NB4 (cell line): ENCODE results near the gene AHR.

Experiments
- DNase-seq: peaks from one replicate; pipeline ENCODE4 v3.0.0; 2010; ENCODE audit warnings: low read depth
- H3K4me3 ChIP-seq: one replicate; pipeline ENCODE4 v1.5.1; 2011; ENCODE audit warnings: mild to moderate bottlenecking, low read depth, low read length, moderate library complexity
- MYC ChIP-seq: IDR thresholded peaks from 2 replicates; pipeline ENCODE4 v1.6.1; 2011; ENCODE audit warnings: low read depth, low read length
- POLR2A ChIP-seq: IDR thresholded peaks from 2 replicates; pipeline ENCODE4 v1.6.1; 2011; ENCODE audit warnings: mild to moderate bottlenecking; ENCODE audit not compliant: insufficient read length; ENCODE audit errors: extremely low read depth
- TF ChIP-seq, protein P1 (sequence below): IDR thresholded peaks from 2 replicates; pipeline ENCODE4 v1.6.1; 2011; ENCODE audit warnings: low read depth, low read length
- TF ChIP-seq, protein P2 (sequence below): IDR thresholded peaks from one replicate; pipeline ENCODE4 v1.5.1; 2012; ENCODE audit warnings: low read depth, low read length

Gene AHR

DNA sequence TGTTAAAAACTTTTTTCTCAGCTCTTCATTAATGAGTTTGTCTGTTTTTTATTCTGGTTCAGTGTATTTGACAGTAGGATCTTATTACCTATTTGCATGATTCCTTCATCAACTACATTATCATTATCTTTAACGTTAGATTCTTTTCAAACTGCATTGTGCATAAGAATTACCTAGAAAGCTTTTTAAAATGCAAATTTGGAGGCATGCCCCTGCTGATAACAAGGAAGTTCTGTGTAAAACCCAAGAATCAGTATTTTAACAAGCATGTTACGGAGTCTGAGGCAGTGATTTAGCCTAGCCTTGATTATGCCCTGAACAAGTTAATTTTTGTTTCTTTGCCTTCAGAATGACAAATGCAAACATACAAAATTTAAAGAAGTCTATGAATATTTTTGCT is 14.2 kb downstream of the AHR start:
- no peak overlapping the region for H3K4me3 ChIP-seq
- TF ChIP-seq MYC, result no peak
- TF ChIP-seq, protein P1, sequence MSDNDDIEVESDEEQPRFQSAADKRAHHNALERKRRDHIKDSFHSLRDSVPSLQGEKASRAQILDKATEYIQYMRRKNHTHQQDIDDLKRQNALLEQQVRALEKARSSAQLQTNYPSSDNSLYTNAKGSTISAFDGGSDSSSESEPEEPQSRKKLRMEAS, result no peak
- TF ChIP-seq POLR2A, result no peak
- TF ChIP-seq, protein P2, sequence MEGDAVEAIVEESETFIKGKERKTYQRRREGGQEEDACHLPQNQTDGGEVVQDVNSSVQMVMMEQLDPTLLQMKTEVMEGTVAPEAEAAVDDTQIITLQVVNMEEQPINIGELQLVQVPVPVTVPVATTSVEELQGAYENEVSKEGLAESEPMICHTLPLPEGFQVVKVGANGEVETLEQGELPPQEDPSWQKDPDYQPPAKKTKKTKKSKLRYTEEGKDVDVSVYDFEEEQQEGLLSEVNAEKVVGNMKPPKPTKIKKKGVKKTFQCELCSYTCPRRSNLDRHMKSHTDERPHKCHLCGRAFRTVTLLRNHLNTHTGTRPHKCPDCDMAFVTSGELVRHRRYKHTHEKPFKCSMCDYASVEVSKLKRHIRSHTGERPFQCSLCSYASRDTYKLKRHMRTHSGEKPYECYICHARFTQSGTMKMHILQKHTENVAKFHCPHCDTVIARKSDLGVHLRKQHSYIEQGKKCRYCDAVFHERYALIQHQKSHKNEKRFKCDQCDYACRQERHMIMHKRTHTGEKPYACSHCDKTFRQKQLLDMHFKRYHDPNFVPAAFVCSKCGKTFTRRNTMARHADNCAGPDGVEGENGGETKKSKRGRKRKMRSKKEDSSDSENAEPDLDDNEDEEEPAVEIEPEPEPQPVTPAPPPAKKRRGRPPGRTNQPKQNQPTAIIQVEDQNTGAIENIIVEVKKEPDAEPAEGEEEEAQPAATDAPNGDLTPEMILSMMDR, result no peak
- no peak for DNase-seq

DNA sequence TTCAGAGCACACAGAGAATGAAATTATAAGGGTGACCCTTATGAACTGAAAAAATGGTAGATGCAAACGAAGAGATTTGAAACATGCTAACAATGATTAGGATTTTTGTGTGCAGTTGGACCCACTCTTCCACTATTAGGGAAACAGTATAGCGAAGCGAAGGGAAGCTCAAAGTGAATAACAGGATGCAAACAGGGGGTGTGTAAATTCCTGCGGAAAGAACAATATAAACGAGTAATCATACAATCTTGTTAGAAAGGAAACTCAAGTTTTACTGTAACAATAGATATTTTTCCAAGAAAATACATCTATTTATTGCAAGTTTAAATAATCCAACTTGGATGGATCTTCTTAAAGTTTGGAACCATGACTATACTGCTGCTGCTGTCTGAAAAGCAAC is 14.7 kb downstream of the AHR start:
- no peak overlapping the region for H3K4me3 ChIP-seq
- DNase-seq, result no peak
- no peak for TF ChIP-seq POLR2A
- no peak for TF ChIP-seq MYC
- TF ChIP-seq, protein P2, result no peak
- TF ChIP-seq, protein P1, result no peak

DNA sequence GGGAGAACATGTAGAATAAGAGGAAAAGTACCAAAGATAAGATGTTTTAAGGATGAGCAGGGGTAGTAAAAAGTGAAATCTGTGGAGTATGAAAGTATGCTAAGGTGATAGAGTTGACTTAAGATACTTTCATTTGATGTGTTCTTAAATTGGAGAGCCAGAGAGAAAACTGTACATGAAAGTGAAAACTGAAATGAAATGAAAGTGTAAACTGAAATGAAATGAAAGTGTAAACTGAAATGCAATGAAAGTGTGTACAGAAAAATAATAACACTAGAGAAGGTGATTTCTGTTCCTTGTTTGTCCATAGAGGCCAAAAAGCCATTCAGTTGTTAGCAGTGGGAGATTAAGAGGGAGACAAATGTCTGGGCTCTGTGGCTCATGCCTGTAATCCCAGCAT is 17.5 kb downstream of the AHR start:
- no peak overlapping the region for H3K4me3 ChIP-seq
- TF ChIP-seq MYC (no peak), POLR2A (no peak)
- TF ChIP-seq, protein P2, result no peak
- TF ChIP-seq, protein P1, result no peak
- DNase-seq, result no peak

DNA sequence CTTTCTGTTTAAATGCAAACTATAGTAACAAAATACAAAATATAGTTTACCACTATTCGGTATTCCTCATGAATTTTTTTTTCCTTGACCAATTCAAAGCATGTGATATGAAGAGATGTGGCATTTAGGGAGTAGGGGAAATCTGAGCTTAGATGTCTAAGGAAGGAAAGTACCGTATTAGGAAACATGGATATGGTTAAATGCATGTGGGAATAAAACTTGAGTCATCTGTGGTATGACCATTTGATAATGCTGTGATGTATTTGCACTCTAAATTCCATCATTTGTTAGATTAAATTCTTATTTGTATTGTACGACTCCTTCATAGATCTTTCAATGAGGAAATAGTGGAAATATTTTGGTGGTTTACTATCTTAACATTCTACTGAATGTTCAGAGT is 19.7 kb downstream of the AHR start:
- no peak for DNase-seq
- TF ChIP-seq, protein P2, result no peak
- no peak for TF ChIP-seq MYC
- TF ChIP-seq, protein P1, result no peak
- TF ChIP-seq POLR2A, result no peak
- H3K4me3 ChIP-seq, result no peak overlapping the region

DNA sequence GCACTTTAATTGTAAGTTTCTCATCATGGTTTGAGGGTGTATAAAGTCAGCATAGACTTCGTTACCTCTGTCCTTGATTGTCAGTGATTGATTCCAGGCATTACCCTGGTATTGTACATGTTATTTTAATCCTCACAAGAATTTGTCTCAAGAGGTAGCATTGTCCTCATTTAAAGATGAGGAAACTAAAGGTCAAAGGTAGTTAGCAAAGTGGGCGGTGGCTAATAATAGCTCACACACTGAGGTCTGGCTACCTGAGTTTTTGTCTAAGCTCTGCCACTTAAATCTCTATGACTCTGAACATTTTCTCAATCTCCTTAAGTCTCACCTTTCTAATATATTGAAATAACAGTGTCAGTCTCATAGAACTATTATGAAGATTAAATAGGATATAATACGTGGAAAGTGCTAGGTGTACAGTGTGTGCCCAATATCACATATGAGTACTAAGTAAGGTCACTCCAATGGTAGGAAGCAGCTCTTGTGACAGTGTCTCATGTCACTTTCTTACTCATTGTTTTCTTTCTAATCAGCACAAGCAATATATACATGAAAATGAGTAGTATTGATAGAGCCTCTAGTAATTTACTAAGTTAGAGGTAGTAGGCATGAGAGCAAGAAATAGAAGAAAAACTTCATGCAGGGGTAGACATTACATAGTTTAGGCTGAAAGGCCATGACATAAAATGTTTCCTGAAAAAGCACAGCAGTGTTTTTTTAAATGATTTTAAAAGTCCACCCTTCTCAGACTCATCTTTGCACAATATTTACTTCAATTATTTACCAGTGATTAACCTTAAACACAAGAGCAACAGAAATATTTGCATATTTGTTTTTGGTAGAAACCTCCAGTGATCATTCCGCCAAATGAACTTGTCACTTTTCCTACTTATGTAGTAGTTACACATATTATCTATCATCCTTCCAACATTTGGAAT is 21.0 kb downstream of the AHR start:
- DNase-seq, result no peak
- H3K4me3 ChIP-seq, result no peak overlapping the region
- no peak for TF ChIP-seq POLR2A
- TF ChIP-seq, protein P1, result no peak
- TF ChIP-seq, protein P2, result no peak
- no peak for TF ChIP-seq MYC
